H1 (cell line): ENCODE data around the gene AKR1C3. TPM values are rescaled to one million over a fixed set of nuclear protein-coding genes. Genes with fewer than 3 reads are reported as not detected.

ENCODE experiments used
- CTCF ChIA-PET: fragments of 300-600 bp; sonication (Branson Sonifier 250); formaldehyde crosslinking; loops from one replicate; lab custom pipeline; 2021; ENCODE audit not compliant: partially characterized antibody; lab: Charles Lee
- POLR2A ChIA-PET: fragments of 300-600 bp; sonication (Branson Sonifier 250); formaldehyde crosslinking; loops from one replicate; lab custom pipeline; 2021; ENCODE audit warnings: inconsistent platforms; ENCODE audit not compliant: partially characterized antibody; lab: Charles Lee
- DNase-seq, 2 experiments: peaks; one replicate each; pipeline versions ENCODE4 v3.0.0 to v3.0.0-alpha.2; 2010 to 2022; ENCODE audit warnings: low spot score in 2 of 2, low read depth in 1 of 2, mixed read lengths in 1 of 2
- FAIRE-seq: peaks from 2 replicates; lab custom pipeline; 2011; peaks lifted over from hg19 to GRCh38; lab: Jason Lieb, UNC
- H2AFZ ChIP-seq: 2 replicates; pipeline ENCODE4 v1.8.1; 2012; ENCODE audit warnings: low read length, inconsistent platforms
- H2AK5ac ChIP-seq: 2 replicates; pipeline ENCODE4 v1.6.1; 2013; ENCODE audit warnings: low read depth, low read length
- H2BK120ac ChIP-seq: replicated peaks from 2 replicates; pipeline ENCODE3; 2013; ENCODE audit warnings: low read depth, low read length, inconsistent platforms
- H2BK12ac ChIP-seq: 2 replicates; pipeline ENCODE4 v1.6.1; 2013; ENCODE audit warnings: low read depth, low read length
- H2BK15ac ChIP-seq: 2 replicates; pipeline ENCODE4 v1.6.1; 2013; ENCODE audit warnings: low read length
- H2BK20ac ChIP-seq: 2 replicates; pipeline ENCODE4 v1.6.1; 2013; ENCODE audit warnings: low read length
- H2BK5ac ChIP-seq: 2 replicates; pipeline ENCODE4 v1.6.1; 2013; ENCODE audit warnings: low read depth, low read length
- H3K14ac ChIP-seq: 2 replicates; pipeline ENCODE4 v1.6.1; 2013; ENCODE audit warnings: inconsistent platforms; ENCODE audit not compliant: insufficient read length
- H3K18ac ChIP-seq: 2 replicates; pipeline ENCODE4 v1.6.1; 2013; ENCODE audit warnings: low read length; ENCODE audit errors: extremely low read depth
- H3K23ac ChIP-seq: 2 replicates; pipeline ENCODE4 v1.6.1; 2013; ENCODE audit warnings: inconsistent platforms; ENCODE audit not compliant: insufficient read length
- H3K23me2 ChIP-seq: 2 replicates; pipeline ENCODE4 v1.6.1; 2013; ENCODE audit warnings: low read depth, low read length
- H3K27ac ChIP-seq: 2 replicates; pipeline ENCODE4 v1.6.1; 2011; ENCODE audit warnings: low read depth, low read length, inconsistent platforms
- H3K27me3 ChIP-seq, 4 experiments: replicated peaks in 1 of 4; 1 replicate in 1 of 4; 2 replicates in 3 of 4; pipeline versions ENCODE4 v1.6.1 to v1.8.1; 2011 to 2013; ENCODE audit warnings: low read length in 3 of 4, mild to moderate bottlenecking in 3 of 4, inconsistent platforms in 2 of 4, mixed read lengths in 2 of 4, moderate library complexity in 1 of 4; ENCODE audit not compliant: control insufficient read depth in 3 of 4, insufficient read depth in 3 of 4; ENCODE audit errors: extremely low read depth in 1 of 4
- H3K36me3 ChIP-seq, 4 experiments: 2 replicates each; pipeline versions ENCODE4 v1.6.1 to v1.8.1; 2011 to 2013; ENCODE audit warnings: mild to moderate bottlenecking in 4 of 4, low read length in 3 of 4, moderate library complexity in 2 of 4, control low read depth in 1 of 4, inconsistent platforms in 1 of 4; ENCODE audit not compliant: insufficient read depth in 4 of 4, control insufficient read depth in 2 of 4
- H3K4ac ChIP-seq: replicated peaks from 2 replicates; pipeline ENCODE3; 2013; ENCODE audit warnings: low read length, low read depth, mixed read lengths, inconsistent platforms; ENCODE audit not compliant: insufficient read length
- H3K4me1 ChIP-seq, 4 experiments: replicated peaks in 1 of 4; 1 replicate in 1 of 4; 2 replicates in 3 of 4; pipeline versions ENCODE4 v1.6.1 to v1.8.1; 2011 to 2013; ENCODE audit warnings: low read length in 3 of 4, inconsistent platforms in 2 of 4, mixed read lengths in 1 of 4; ENCODE audit not compliant: insufficient read depth in 4 of 4, control insufficient read depth in 3 of 4
- H3K4me2 ChIP-seq, 2 experiments: 2 replicates each; pipeline versions ENCODE4 v1.6.1 to v1.8.1; 2011 to 2013; ENCODE audit warnings: low read depth in 2 of 2, low read length in 2 of 2, control low read depth in 1 of 2, inconsistent platforms in 1 of 2, mild to moderate bottlenecking in 1 of 2; ENCODE audit not compliant: insufficient read depth in 1 of 2
- H3K4me3 ChIP-seq, 4 experiments: fragments of 200-600, 300-600 bp in 1 of 4; sonication (generic), shearing (Covaris generic), sonication (Bioruptor Twin) in 1 of 4; 2 replicates each; pipeline versions ENCODE4 v1.5.1 to v1.8.1; 2011 to 2016; ENCODE audit warnings: low read length in 4 of 4, low read depth in 3 of 4, control low read depth in 2 of 4, inconsistent platforms in 2 of 4, mild to moderate bottlenecking in 2 of 4, mixed read lengths in 1 of 4, moderate library complexity in 1 of 4; ENCODE audit not compliant: insufficient read depth in 2 of 4; ENCODE audit errors: extremely low read depth in 1 of 4
- H3K56ac ChIP-seq: replicated peaks from 2 replicates; pipeline ENCODE3; 2013; ENCODE audit warnings: low read depth, mild to moderate bottlenecking, mixed read lengths, low read length, inconsistent platforms; ENCODE audit not compliant: insufficient read length
- H3K79me1 ChIP-seq: 2 replicates; pipeline ENCODE4 v1.6.1; 2013; ENCODE audit warnings: low read depth, low read length, control low read depth
- H3K79me2 ChIP-seq, 2 experiments: 2 replicates each; pipeline versions ENCODE4 v1.6.1 to v1.8.1; 2012 to 2013; ENCODE audit warnings: low read length in 2 of 2, mild to moderate bottlenecking in 2 of 2, inconsistent platforms in 1 of 2; ENCODE audit not compliant: insufficient read depth in 2 of 2, control insufficient read depth in 1 of 2
- H3K9ac ChIP-seq, 4 experiments: replicated peaks in 1 of 4; 1 replicate in 1 of 4; 2 replicates in 3 of 4; pipeline versions ENCODE4 v1.6.1 to v1.8.1; 2011 to 2013; ENCODE audit warnings: low read depth in 3 of 4, low read length in 3 of 4, control low read depth in 2 of 4, mild to moderate bottlenecking in 2 of 4, moderate library complexity in 2 of 4, inconsistent platforms in 1 of 4; ENCODE audit errors: extremely low read depth in 1 of 4
- H3K9me3 ChIP-seq, 2 experiments: 2 replicates each; pipeline versions ENCODE4 v1.6.1 to v1.8.1; 2012 to 2013; ENCODE audit warnings: mild to moderate bottlenecking in 2 of 2, moderate library complexity in 2 of 2, control low read depth in 1 of 2, inconsistent platforms in 1 of 2, low read depth in 1 of 2, low read length in 1 of 2, mixed read lengths in 1 of 2; ENCODE audit not compliant: insufficient read depth in 2 of 2
- H4K20me1 ChIP-seq, 2 experiments: replicated peaks in 1 of 2; 2 replicates each; pipeline versions ENCODE3 to v1.8.1; 2011 to 2013; ENCODE audit warnings: inconsistent platforms in 2 of 2, low read length in 2 of 2, mild to moderate bottlenecking in 1 of 2; ENCODE audit not compliant: insufficient read depth in 2 of 2, control insufficient read depth in 1 of 2
- H4K5ac ChIP-seq: 2 replicates; pipeline ENCODE4 v1.6.1; 2013; ENCODE audit warnings: low read length, low read depth, mixed read lengths, inconsistent platforms; ENCODE audit not compliant: insufficient read length
- H4K8ac ChIP-seq: 2 replicates; pipeline ENCODE4 v1.8.0; 2013; ENCODE audit warnings: mild to moderate bottlenecking, moderate library complexity, low read length, inconsistent platforms; ENCODE audit not compliant: insufficient read depth; ENCODE audit errors: extremely low read depth
- H4K91ac ChIP-seq: replicated peaks from 2 replicates; pipeline ENCODE3; 2013; ENCODE audit warnings: low read length, mixed read lengths, inconsistent platforms; ENCODE audit not compliant: insufficient read length
- BACH1 ChIP-seq: IDR thresholded peaks from 2 replicates; pipeline ENCODE4 v1.6.1; 2012; ENCODE audit warnings: low read length, improper control_type of control experiment
- MAFK ChIP-seq: IDR thresholded peaks from 2 replicates; pipeline ENCODE4 v1.6.1; 2012; ENCODE audit warnings: low read depth, mild to moderate bottlenecking, improper control_type of control experiment, low read length
- WGBS, 2 experiments: shearing (Covaris generic) in 1 of 2; methylation state at CpG; one replicate each; pipeline versions ENCODE4 v1.1.6 to v1.1.7; 2013 to 2015; ENCODE audit warnings: low lambda C conversion rate in 2 of 2, mixed read lengths in 2 of 2, inconsistent platforms in 1 of 2, low coverage in 1 of 2, missing lambda C conversion rate in 1 of 2; ENCODE audit not compliant: insufficient replicate concordance in 2 of 2, insufficient coverage in 1 of 2, insufficient read length in 1 of 2; ENCODE audit errors: extremely low coverage in 1 of 2, missing lambda C conversion rate in 1 of 2; 5-methylcytosine and 5-hydroxymethylcytosine counted together
- polyA plus RNA-seq, 7 experiments: library from polyadenylated mRNA; depleted of rRNA in 3 of 7; stranded (reverse) in 5 of 7; unstranded in 2 of 7; fragments of >200 nt in 5 of 7; fragments of 200-250 nt in 2 of 7; gene quantifications; 1 replicate in 5 of 7; 2 replicates in 1 of 7; 4 replicates in 1 of 7; pipeline versions ENCODE4 v1.2.1 to v1.2.3, GENCODE V29; 2011 to 2013; ENCODE audit warnings: missing spikeins in 2 of 7, mixed read lengths in 2 of 7
- total RNA-seq: library from RNA; stranded (reverse); fragmentation: NEBNext Ultra II Directional; extraction: Animal tissue kit (Norgen Biotek cat#: 25700); gene quantifications from 2 replicates; pipeline ENCODE4 v1.2.1, GENCODE V29; 2021

Gene AKR1C3
- total and polyA plus RNA-seq, 2 of the 8 experiments (the other 6 are each of a cell fraction or from before 2014, with no cell fraction given): 4.6 to 6.9 TPM

DNA sequence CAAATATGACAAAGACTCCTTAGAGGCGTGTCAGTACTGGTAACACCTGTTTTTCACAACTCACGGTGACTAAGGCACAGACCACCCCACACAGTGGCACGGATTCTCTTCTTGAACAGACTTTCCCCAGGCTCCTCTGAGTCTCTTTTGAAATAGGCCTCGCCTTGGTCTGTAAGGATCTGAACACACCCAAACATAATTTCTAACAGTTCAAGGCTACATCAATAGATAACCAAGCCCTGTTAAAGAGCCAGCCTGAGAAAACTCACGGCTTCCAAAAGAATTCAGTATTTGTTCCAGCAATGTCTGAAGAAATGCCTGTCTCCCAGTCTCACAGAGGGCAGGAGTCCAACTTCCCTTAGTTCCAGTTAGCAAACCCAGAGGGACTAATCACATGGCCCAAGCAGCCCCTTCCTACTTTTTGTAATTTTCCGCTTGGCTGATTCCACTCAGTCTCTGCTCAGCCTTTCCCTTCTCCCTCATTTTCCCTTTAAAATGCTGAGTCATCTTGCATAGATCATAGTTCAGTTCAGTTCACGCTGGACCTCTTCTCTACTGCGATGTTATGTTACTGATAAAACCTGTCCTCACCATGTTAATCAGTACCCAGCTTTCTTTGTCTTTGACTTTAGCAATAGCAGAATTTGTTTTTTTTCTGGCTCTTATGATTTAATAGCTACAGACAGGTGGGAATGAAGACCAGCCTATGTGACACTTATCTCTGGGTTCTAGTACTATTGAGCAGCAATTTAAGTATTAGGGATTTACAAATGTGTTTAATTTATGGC is 22.6 kb upstream of the AKR1C3 start:
- H2AFZ ChIP-seq: peak overlapping the region; percentile 89
- H2AK5ac ChIP-seq: no peak overlapping the region
- ChIA-PET POLR2A (no interaction called here), CTCF (interaction anchor here (2.9 kb wide), 1 partner anchor 18 kb away, joined by 6 read pairs; no protein-coding TSS in a partner anchor)
- 91% methylated on average over 8 of the region's 8 CpGs; no CpG with 5 or more reads in 1 of the 2 experiments for WGBS, 2 experiments
- peaks cover 15 to 20% of the 10 kb centered on the region in 2 experiments for H3K9me3 ChIP-seq
- peak overlapping the region; percentile 52; the same call in 1 of the 2 replicates for H2BK5ac ChIP-seq
- peak overlapping the region in 1 of 4 experiments; percentile 17; a peak in 1 of 7 replicates for H3K9ac ChIP-seq
- H3K23me2 ChIP-seq: no peaks in the 10 kb centered on the region
- no peak overlapping the region for H3K23ac ChIP-seq
- no peak overlapping the region for H2BK120ac ChIP-seq
- no peak overlapping the region for H3K4ac ChIP-seq
- no peak overlapping the region for H4K5ac ChIP-seq
- H3K18ac ChIP-seq: peak overlapping the region; percentile 73
- no peaks in the 10 kb centered on the region for H3K79me1 ChIP-seq
- no peaks in the 10 kb centered on the region for H4K20me1 ChIP-seq
- H3K4me1 ChIP-seq: peaks cover 0 to 7% (median 3%) of the 10 kb centered on the region in 4 experiments; a peak in 3 of 7 replicates
- no peak for DNase-seq
- H2BK20ac ChIP-seq: no peak overlapping the region
- no peak overlapping the region for H3K56ac ChIP-seq
- H2BK12ac ChIP-seq: 0 out of 2 replicates have a peak overlapping the region, but pooled peaks have one; percentile 39
- H2BK15ac ChIP-seq: no peak overlapping the region
- no peak overlapping the region for H4K91ac ChIP-seq
- no peak overlapping the region for H3K4me3 ChIP-seq
- H4K8ac ChIP-seq: no peak overlapping the region
- FAIRE-seq: no peak
- H3K36me3 ChIP-seq: no peaks in the 10 kb centered on the region
- H3K79me2 ChIP-seq: no peaks in the 10 kb centered on the region
- no peak overlapping the region for H3K27ac ChIP-seq
- no peak overlapping the region for H3K14ac ChIP-seq
- no peak overlapping the region for H3K4me2 ChIP-seq
- H3K27me3 ChIP-seq: no peaks in the 10 kb centered on the region
- peak; percentile 94 for TF ChIP-seq BACH1
- TF ChIP-seq MAFK: peak; percentile 87
